Panc1 (cell line): ENCODE data around the gene DDI2.

ENCODE experiments used
- CTCF ChIP-seq: fragments of 450-650 bp; IDR thresholded peaks from 2 replicates; pipeline ENCODE4 v1.5.1; 2017; ENCODE audit warnings: mild to moderate bottlenecking
- POLR2AphosphoS5 ChIP-seq: IDR thresholded peaks from 2 replicates; pipeline ENCODE4 v1.6.1; 2012; ENCODE audit warnings: mild to moderate bottlenecking, low read depth, low read length, moderate library complexity
- SIN3A ChIP-seq: IDR thresholded peaks from 2 replicates; pipeline ENCODE4 v1.6.1; 2012; ENCODE audit warnings: low read depth, mild to moderate bottlenecking, low read length, moderate library complexity, borderline replicate concordance; ENCODE audit not compliant: insufficient read depth
- TCF7L2 ChIP-seq: IDR thresholded peaks from 2 replicates; pipeline ENCODE4 v1.6.1; 2011; ENCODE audit warnings: mild to moderate bottlenecking, low read depth, low read length, inconsistent platforms
- TF ChIP-seq, protein P1 (sequence below), 2 experiments: IDR thresholded peaks; 2 replicates each; pipeline ENCODE4 v1.6.1; 2011 to 2012; ENCODE audit warnings: low read depth in 2 of 2, control low read depth in 1 of 2, low read length in 1 of 2, mild to moderate bottlenecking in 1 of 2, moderate library complexity in 1 of 2; ENCODE audit not compliant: insufficient read depth in 1 of 2

GRCh38 chr1:15618655-15619525 is 1.6 kb downstream of the DDI2 start:
- TF ChIP-seq CTCF (no peak), POLR2AphosphoS5 (no peak), SIN3A (no peak), TCF7L2 (no peak)
- TF ChIP-seq, protein P1, sequence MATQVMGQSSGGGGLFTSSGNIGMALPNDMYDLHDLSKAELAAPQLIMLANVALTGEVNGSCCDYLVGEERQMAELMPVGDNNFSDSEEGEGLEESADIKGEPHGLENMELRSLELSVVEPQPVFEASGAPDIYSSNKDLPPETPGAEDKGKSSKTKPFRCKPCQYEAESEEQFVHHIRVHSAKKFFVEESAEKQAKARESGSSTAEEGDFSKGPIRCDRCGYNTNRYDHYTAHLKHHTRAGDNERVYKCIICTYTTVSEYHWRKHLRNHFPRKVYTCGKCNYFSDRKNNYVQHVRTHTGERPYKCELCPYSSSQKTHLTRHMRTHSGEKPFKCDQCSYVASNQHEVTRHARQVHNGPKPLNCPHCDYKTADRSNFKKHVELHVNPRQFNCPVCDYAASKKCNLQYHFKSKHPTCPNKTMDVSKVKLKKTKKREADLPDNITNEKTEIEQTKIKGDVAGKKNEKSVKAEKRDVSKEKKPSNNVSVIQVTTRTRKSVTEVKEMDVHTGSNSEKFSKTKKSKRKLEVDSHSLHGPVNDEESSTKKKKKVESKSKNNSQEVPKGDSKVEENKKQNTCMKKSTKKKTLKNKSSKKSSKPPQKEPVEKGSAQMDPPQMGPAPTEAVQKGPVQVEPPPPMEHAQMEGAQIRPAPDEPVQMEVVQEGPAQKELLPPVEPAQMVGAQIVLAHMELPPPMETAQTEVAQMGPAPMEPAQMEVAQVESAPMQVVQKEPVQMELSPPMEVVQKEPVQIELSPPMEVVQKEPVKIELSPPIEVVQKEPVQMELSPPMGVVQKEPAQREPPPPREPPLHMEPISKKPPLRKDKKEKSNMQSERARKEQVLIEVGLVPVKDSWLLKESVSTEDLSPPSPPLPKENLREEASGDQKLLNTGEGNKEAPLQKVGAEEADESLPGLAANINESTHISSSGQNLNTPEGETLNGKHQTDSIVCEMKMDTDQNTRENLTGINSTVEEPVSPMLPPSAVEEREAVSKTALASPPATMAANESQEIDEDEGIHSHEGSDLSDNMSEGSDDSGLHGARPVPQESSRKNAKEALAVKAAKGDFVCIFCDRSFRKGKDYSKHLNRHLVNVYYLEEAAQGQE (IDR thresholded peaks at IDR 0.05; ENCODE audit: insufficient read depth in 1 of 2, low read depth in 2 of 2, low read length in 1 of 2) = no peak
